Activated CD4-positive, alpha-beta memory T cell treated with anti-CD3 and anti-CD28 coated beads for 36 hours (primary cell): Measurements from ENCODE around the gene NKX6-2. TPM values are rescaled to one million over a fixed set of nuclear protein-coding genes. Genes with fewer than 3 reads are reported as not detected.
"Not testable (repeated sequence)": the region's sequence is repeated elsewhere in the genome, so short reads cannot be mapped to it uniquely, and the experiment has no call there.

Source experiments
- CTCF ChIA-PET: fragments of 350-600 bp; sonication (Branson Sonifier 250); formaldehyde crosslinking; loops from one replicate; lab custom pipeline; 2021; ENCODE audit warnings: antibody characterized with exemption, inconsistent platforms; lab: Charles Lee
- POLR2A ChIA-PET: fragments of 350-600 bp; sonication (Branson Sonifier 250); formaldehyde crosslinking; loops from one replicate; lab custom pipeline; 2021; ENCODE audit warnings: antibody characterized with exemption; lab: Charles Lee
- DNase-seq: peaks from one replicate; pipeline ENCODE4 v3.0.0-alpha.2; 2020
- H3K27ac Mint-ChIP-seq: one replicate; pipeline ENCODE4 v1.8.0; 2021; ENCODE audit warnings: mixed read lengths
- H3K27me3 Mint-ChIP-seq: one replicate; pipeline ENCODE4 v1.8.0; 2021; ENCODE audit warnings: mixed read lengths
- H3K36me3 Mint-ChIP-seq: one replicate; pipeline ENCODE4 v1.8.0; 2021; ENCODE audit warnings: mixed read lengths
- H3K4me1 Mint-ChIP-seq: one replicate; pipeline ENCODE4 v1.8.0; 2021; ENCODE audit warnings: low read depth, mixed read lengths
- H3K4me3 Mint-ChIP-seq: one replicate; pipeline ENCODE4 v1.8.0; 2021; ENCODE audit warnings: mild to moderate bottlenecking, mixed read lengths
- H3K9me3 Mint-ChIP-seq: one replicate; pipeline ENCODE4 v1.8.0; 2021; ENCODE audit warnings: mixed read lengths
- intact Hi-C: fragments of 100-400 bp; cut with micrococcal nuclease; formaldehyde crosslinking; loops from one replicate; pipeline ENCODE4 v1.15.1; 2023
- total RNA-seq, 2 experiments: library from RNA; stranded (reverse); gene quantifications; one replicate each; pipeline ENCODE4 v1.2.3, GENCODE V29; 2021

The NKX6-2 gene
- total RNA-seq, 2 experiments from 2014 or later = not detected

GRCh38 chr10:132802694-132803320, 16.9 kb upstream of the NKX6-2 start:
- Mint-ChIP-seq H3K27me3 (no peaks in the 10 kb centered on the region), H3K36me3 (no peaks in the 10 kb centered on the region), H3K4me3 (no peak overlapping the region), H3K9me3 (no peaks in the 10 kb centered on the region), H3K4me1 (no peaks in the 10 kb centered on the region), H3K27ac (no peak overlapping the region)
- intact Hi-C loops = no loop called here
- POLR2A ChIA-PET = interaction anchor here (0.7 kb wide), 1 partner anchor 240 kb away, joined by 3 read pairs; no protein-coding TSS in a partner anchor
- no peak for DNase-seq
- CTCF ChIA-PET = interaction anchor here (0.7 kb wide), 1 partner anchor 149 kb away, joined by 3 read pairs; no protein-coding TSS in a partner anchor

GRCh38 chr10:132802048-132802447, 16.1 kb upstream of the NKX6-2 start:
- POLR2A ChIA-PET = interaction anchor here (0.7 kb wide), 1 partner anchor 241 kb away, joined by 3 read pairs; no protein-coding TSS in a partner anchor
- no peak overlapping the region for H3K27ac Mint-ChIP-seq
- no peak overlapping the region for H3K4me3 Mint-ChIP-seq
- H3K27me3 Mint-ChIP-seq = no peaks in the 10 kb centered on the region
- DNase-seq = no peak
- no peaks in the 10 kb centered on the region for H3K4me1 Mint-ChIP-seq
- H3K9me3 Mint-ChIP-seq = no peaks in the 10 kb centered on the region
- CTCF ChIA-PET = no interaction called here
- intact Hi-C loops = no loop called here
- no peaks in the 10 kb centered on the region for H3K36me3 Mint-ChIP-seq

GRCh38 chr10:132799865-132800264, 13.9 kb upstream of the NKX6-2 start:
- DNase-seq = no peak
- Mint-ChIP-seq H3K36me3 (no peaks in the 10 kb centered on the region), H3K4me1 (no peaks in the 10 kb centered on the region), H3K27me3 (no peaks in the 10 kb centered on the region), H3K27ac (no peak overlapping the region), H3K9me3 (no peaks in the 10 kb centered on the region), H3K4me3 (no peak overlapping the region)
- ChIA-PET CTCF (no interaction called here), POLR2A (no interaction called here)
- intact Hi-C loops = no loop called here

GRCh38 chr10:132798876-132799275, 12.9 kb upstream of the NKX6-2 start:
- CTCF ChIA-PET = no interaction called here

GRCh38 chr10:132798403-132798802, 12.5 kb upstream of the NKX6-2 start:
- Mint-ChIP-seq H3K4me3 (no peak overlapping the region), H3K9me3 (no peaks in the 10 kb centered on the region), H3K27me3 (no peaks in the 10 kb centered on the region), H3K27ac (no peak overlapping the region), H3K36me3 (no peaks in the 10 kb centered on the region), H3K4me1 (no peaks in the 10 kb centered on the region)
- DNase-seq = no peak
- ChIA-PET CTCF (no interaction called here), POLR2A (no interaction called here)
- intact Hi-C loops = no loop called here

More at GRCh38 chr10:132798876-132799275, 12.9 kb upstream of the NKX6-2 start:
- H3K36me3 Mint-ChIP-seq = no peaks in the 10 kb centered on the region
- no peak for DNase-seq
- no peaks in the 10 kb centered on the region for H3K9me3 Mint-ChIP-seq
- no peaks in the 10 kb centered on the region for H3K4me1 Mint-ChIP-seq
- intact Hi-C loops = no loop called here
- no peak overlapping the region for H3K27ac Mint-ChIP-seq
- H3K27me3 Mint-ChIP-seq = no peaks in the 10 kb centered on the region
- no peak overlapping the region for H3K4me3 Mint-ChIP-seq
- POLR2A ChIA-PET = no interaction called here

- H3K4me1 Mint-ChIP-seq, H3K4me3 Mint-ChIP-seq, DNase-seq, CTCF ChIA-PET, H3K27me3 Mint-ChIP-seq, H3K27ac Mint-ChIP-seq, H3K36me3 Mint-ChIP-seq, POLR2A ChIA-PET, H3K9me3 Mint-ChIP-seq, intact Hi-C loops: not testable (repeated sequence)
Observed at GRCh38 chr10:132797986-132798385, 12.0 kb upstream of the NKX6-2 start.

- ChIA-PET POLR2A (no interaction called here), CTCF (no interaction called here)
- Mint-ChIP-seq H3K27me3 (no peaks in the 10 kb centered on the region), H3K4me3 (no peak overlapping the region), H3K9me3 (no peaks in the 10 kb centered on the region), H3K36me3 (no peaks in the 10 kb centered on the region), H3K4me1 (no peaks in the 10 kb centered on the region), H3K27ac (no peak overlapping the region)
- no peak for DNase-seq
- intact Hi-C loops = no loop called here
Observed at GRCh38 chr10:132796846-132797245, 10.9 kb upstream of the NKX6-2 start.

- peaks cover 3% of the 10 kb centered on the region for H3K27me3 Mint-ChIP-seq
- POLR2A ChIA-PET = no interaction called here
Observed at GRCh38 chr10:132793871-132794849, 8.2 kb upstream of the NKX6-2 start.

GRCh38 chr10:132793213-132793612, 7.3 kb upstream of the NKX6-2 start:
- DNase-seq = no peak
- CTCF ChIA-PET = interaction anchor here (3.1 kb wide), 1 partner anchor 138 kb away, joined by 15 read pairs; no protein-coding TSS in a partner anchor
- intact Hi-C loops = no loop called here

More at GRCh38 chr10:132793871-132794849, 8.2 kb upstream of the NKX6-2 start:
- Mint-ChIP-seq H3K36me3 (no peaks in the 10 kb centered on the region), H3K4me1 (no peaks in the 10 kb centered on the region), H3K9me3 (no peaks in the 10 kb centered on the region), H3K4me3 (no peak overlapping the region), H3K27ac (no peak overlapping the region)
- no peak for DNase-seq
- CTCF ChIA-PET = interaction anchor here (3.1 kb wide), 1 partner anchor 139 kb away, joined by 15 read pairs; no protein-coding TSS in a partner anchor
- intact Hi-C loops = no loop called here

GRCh38 chr10:132792796-132793195, 6.8 kb upstream of the NKX6-2 start:
- Mint-ChIP-seq H3K4me1 (no peaks in the 10 kb centered on the region), H3K4me3 (no peak overlapping the region), H3K27me3 (peaks cover 6% of the 10 kb centered on the region), H3K27ac (no peak overlapping the region), H3K9me3 (no peaks in the 10 kb centered on the region), H3K36me3 (no peaks in the 10 kb centered on the region)
- no peak for DNase-seq
- intact Hi-C loops = no loop called here
- POLR2A ChIA-PET = no interaction called here
- CTCF ChIA-PET = interaction anchor here (3.1 kb wide), 1 partner anchor 138 kb away, joined by 15 read pairs; no protein-coding TSS in a partner anchor

More at GRCh38 chr10:132793213-132793612, 7.3 kb upstream of the NKX6-2 start:
- no peaks in the 10 kb centered on the region for H3K36me3 Mint-ChIP-seq
- H3K4me3 Mint-ChIP-seq = no peak overlapping the region
- peaks cover 6% of the 10 kb centered on the region for H3K27me3 Mint-ChIP-seq
- POLR2A ChIA-PET = no interaction called here
- H3K27ac Mint-ChIP-seq = no peak overlapping the region
- H3K9me3 Mint-ChIP-seq = no peaks in the 10 kb centered on the region
- no peaks in the 10 kb centered on the region for H3K4me1 Mint-ChIP-seq

- H3K27ac Mint-ChIP-seq, H3K4me1 Mint-ChIP-seq, intact Hi-C loops, H3K36me3 Mint-ChIP-seq, H3K4me3 Mint-ChIP-seq, H3K9me3 Mint-ChIP-seq, POLR2A ChIA-PET, H3K27me3 Mint-ChIP-seq, DNase-seq: not testable (repeated sequence)
- CTCF ChIA-PET = interaction anchor here (3.1 kb wide), 1 partner anchor 137 kb away, joined by 15 read pairs; no protein-coding TSS in a partner anchor
Observed at GRCh38 chr10:132792099-132792498, 6.2 kb upstream of the NKX6-2 start.
